ENCODE results near the gene NDST3. TPM values are rescaled to one million over a fixed set of nuclear protein-coding genes. Genes with fewer than 3 reads are reported as not detected.

NDST3 gene
- total RNA-seq, result not detected

GRCh38 chr4:118034053-118034785 is at the start of gene NDST3:
NDST3 (plus strand) TSS chr4:118034486; CDS start chr4:118053911, 19,425 bp downstream.
- DNase-seq, result peak; percentile 46
- peaks cover 35% of the 10 kb centered on the region for H3K27me3 Mint-ChIP-seq (ENCODE audit: low read depth)
- CTCF ChIA-PET, result interaction anchor here (1.3 kb wide), 1 partner anchor 9 kb away, joined by 3 read pairs; no protein-coding TSS in a partner anchor
- no peaks in the 10 kb centered on the region for H3K9me3 Mint-ChIP-seq
- intact Hi-C loops (cut with micrococcal nuclease), result loop anchor here (10.0 kb wide), 1 partner anchor 1969 kb away; no protein-coding TSS in a partner anchor
- no peak within 1 kb of the TSS for H3K27ac Mint-ChIP-seq
- H3K4me1 Mint-ChIP-seq (ENCODE audit: low read depth), result peaks cover 4% of the 10 kb centered on the region
- peak within 1 kb of the TSS; percentile 1 for H3K4me3 Mint-ChIP-seq
- no peaks in the 10 kb centered on the region for H3K36me3 Mint-ChIP-seq (ENCODE audit: low read depth)

DNA sequence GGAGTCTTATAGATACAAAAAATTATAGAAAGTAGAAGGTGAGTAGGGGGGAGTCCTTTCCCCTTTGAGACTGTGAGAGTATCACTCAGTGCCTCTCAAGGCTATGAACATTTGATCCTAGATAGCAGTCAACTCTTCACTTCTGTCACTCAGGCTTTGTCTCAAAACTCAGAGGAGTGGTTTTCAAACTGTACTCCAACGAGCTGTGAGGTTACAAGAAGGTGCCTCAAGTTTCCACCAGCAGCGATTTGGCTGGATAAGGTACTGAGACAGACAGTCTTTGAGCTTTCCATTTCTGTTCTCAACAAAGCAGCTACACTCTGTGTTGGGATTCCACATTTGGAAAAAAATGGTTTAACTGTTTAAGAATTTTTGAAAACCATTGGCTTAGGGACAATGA is 48.0 kb upstream of the NDST3 start:
- no peak overlapping the region for H3K4me3 Mint-ChIP-seq
- no peaks in the 10 kb centered on the region for H3K9me3 Mint-ChIP-seq
- intact Hi-C loops (cut with micrococcal nuclease), result no loop called here
- H3K4me1 Mint-ChIP-seq (ENCODE audit: low read depth), result no peaks in the 10 kb centered on the region
- no peaks in the 10 kb centered on the region for H3K27me3 Mint-ChIP-seq (ENCODE audit: low read depth)
- no peaks in the 10 kb centered on the region for H3K36me3 Mint-ChIP-seq (ENCODE audit: low read depth)
- CTCF ChIA-PET, result no interaction called here
- DNase-seq, result no peak
- no peak overlapping the region for H3K27ac Mint-ChIP-seq

- DNase-seq, result no peak
- intact Hi-C loops (cut with micrococcal nuclease), result no loop called here
- Mint-ChIP-seq H3K4me1 (ENCODE audit: low read depth) (no peaks in the 10 kb centered on the region), H3K36me3 (ENCODE audit: low read depth) (no peaks in the 10 kb centered on the region), H3K9me3 (no peaks in the 10 kb centered on the region), H3K27me3 (ENCODE audit: low read depth) (no peaks in the 10 kb centered on the region), H3K27ac (no peak overlapping the region), H3K4me3 (no peak overlapping the region)
- CTCF ChIA-PET, result no interaction called here
Observed at GRCh38 chr4:117987464-117987863, 46.8 kb upstream of the NDST3 start.

DNA sequence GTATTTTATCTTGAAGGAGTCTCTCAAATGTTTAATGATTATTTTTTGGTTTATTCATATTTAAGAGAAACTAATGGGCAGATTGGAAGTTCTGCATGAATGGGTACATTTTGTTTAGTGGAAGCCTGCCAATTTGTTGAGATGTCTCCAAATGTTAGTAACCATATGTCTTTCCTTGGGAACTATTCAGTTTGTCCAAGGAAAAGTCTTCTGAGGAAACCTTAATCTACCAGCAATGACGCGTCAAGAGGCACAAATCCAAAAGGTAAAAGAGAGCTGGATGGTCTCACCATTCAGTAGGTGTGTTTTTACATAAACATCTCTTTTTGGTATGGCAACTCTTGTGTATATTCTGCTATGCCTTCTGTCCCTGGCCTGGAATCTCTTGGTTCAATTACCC is 37.4 kb upstream of the NDST3 start:
- Mint-ChIP-seq H3K4me3 (no peak overlapping the region), H3K36me3 (ENCODE audit: low read depth) (no peaks in the 10 kb centered on the region), H3K27me3 (ENCODE audit: low read depth) (no peaks in the 10 kb centered on the region), H3K9me3 (no peaks in the 10 kb centered on the region), H3K4me1 (ENCODE audit: low read depth) (no peaks in the 10 kb centered on the region), H3K27ac (no peak overlapping the region)
- intact Hi-C loops (cut with micrococcal nuclease), result no loop called here
- CTCF ChIA-PET, result no interaction called here
- DNase-seq, result no peak

- Mint-ChIP-seq H3K36me3 (ENCODE audit: low read depth) (no peaks in the 10 kb centered on the region), H3K27ac (no peak overlapping the region)
- CTCF ChIA-PET, result no interaction called here
Observed at GRCh38 chr4:118004088-118004487, 30.2 kb upstream of the NDST3 start.

DNA sequence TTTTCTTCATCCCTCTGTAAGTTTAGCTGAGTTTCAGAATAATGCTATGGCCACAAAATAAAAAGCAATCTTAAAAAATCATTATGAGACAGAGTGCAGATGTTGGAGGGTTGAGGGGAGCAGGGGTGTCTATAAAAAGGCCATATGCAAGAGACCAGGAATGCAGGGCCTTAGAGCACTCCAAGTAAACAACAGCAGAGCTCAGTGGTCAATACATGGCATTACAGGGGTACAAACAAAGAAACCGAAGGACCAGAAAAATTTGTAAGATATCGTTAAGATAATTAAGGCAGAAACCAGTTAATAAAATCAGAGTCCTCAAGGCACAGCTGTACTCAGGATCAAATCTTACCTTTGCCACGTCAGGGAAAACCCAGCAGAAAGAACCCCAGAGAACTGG is 28.4 kb upstream of the NDST3 start:
- Mint-ChIP-seq H3K27me3 (ENCODE audit: low read depth) (no peaks in the 10 kb centered on the region), H3K9me3 (no peaks in the 10 kb centered on the region), H3K4me1 (ENCODE audit: low read depth) (no peaks in the 10 kb centered on the region), H3K27ac (no peak overlapping the region), H3K36me3 (ENCODE audit: low read depth) (no peaks in the 10 kb centered on the region), H3K4me3 (no peak overlapping the region)
- CTCF ChIA-PET, result no interaction called here
- no peak for DNase-seq
- intact Hi-C loops (cut with micrococcal nuclease), result no loop called here

More at GRCh38 chr4:118004088-118004487, 30.2 kb upstream of the NDST3 start:
- Mint-ChIP-seq H3K27me3 (ENCODE audit: low read depth) (no peaks in the 10 kb centered on the region), H3K4me1 (ENCODE audit: low read depth) (no peaks in the 10 kb centered on the region), H3K9me3 (no peaks in the 10 kb centered on the region), H3K4me3 (no peak overlapping the region)
- DNase-seq, result no peak
- intact Hi-C loops (cut with micrococcal nuclease), result no loop called here

DNA sequence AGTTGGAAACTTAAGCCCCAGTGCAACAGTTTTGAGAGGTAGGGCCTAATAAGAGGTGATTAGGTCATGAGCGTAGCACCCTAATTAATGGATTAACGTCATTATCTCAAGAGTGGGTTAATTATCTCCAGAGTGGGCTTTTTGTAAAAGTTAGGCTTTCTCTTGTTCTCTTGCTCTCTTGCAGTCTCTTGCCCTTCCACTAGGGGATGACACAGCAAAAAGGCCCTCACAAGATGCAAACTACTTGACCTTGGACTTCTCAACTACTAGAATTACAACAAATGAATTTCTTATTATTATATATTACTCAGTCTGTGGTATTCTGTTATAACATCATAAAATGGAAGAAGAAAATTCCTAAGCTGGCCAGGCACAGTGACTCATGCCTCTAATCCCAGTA is 22.1 kb upstream of the NDST3 start:
- intact Hi-C loops (cut with micrococcal nuclease), result loop anchor here (10.0 kb wide), 1 partner anchor 63 kb away; no protein-coding TSS in a partner anchor
- Mint-ChIP-seq H3K36me3 (ENCODE audit: low read depth) (no peaks in the 10 kb centered on the region), H3K9me3 (no peaks in the 10 kb centered on the region), H3K4me3 (no peak overlapping the region), H3K27me3 (ENCODE audit: low read depth) (no peaks in the 10 kb centered on the region), H3K4me1 (ENCODE audit: low read depth) (no peaks in the 10 kb centered on the region), H3K27ac (no peak overlapping the region)
- DNase-seq, result no peak
- CTCF ChIA-PET, result no interaction called here

GRCh38 chr4:118014831-118015230 is 19.5 kb upstream of the NDST3 start:
- intact Hi-C loops (cut with micrococcal nuclease), result loop anchor here (10.0 kb wide), 1 partner anchor 60 kb away; no protein-coding TSS in a partner anchor
- no peak for DNase-seq
- Mint-ChIP-seq H3K4me1 (ENCODE audit: low read depth) (no peaks in the 10 kb centered on the region), H3K4me3 (no peak overlapping the region), H3K9me3 (no peaks in the 10 kb centered on the region), H3K36me3 (ENCODE audit: low read depth) (no peaks in the 10 kb centered on the region), H3K27ac (no peak overlapping the region), H3K27me3 (ENCODE audit: low read depth) (no peaks in the 10 kb centered on the region)
- CTCF ChIA-PET, result no interaction called here

DNA sequence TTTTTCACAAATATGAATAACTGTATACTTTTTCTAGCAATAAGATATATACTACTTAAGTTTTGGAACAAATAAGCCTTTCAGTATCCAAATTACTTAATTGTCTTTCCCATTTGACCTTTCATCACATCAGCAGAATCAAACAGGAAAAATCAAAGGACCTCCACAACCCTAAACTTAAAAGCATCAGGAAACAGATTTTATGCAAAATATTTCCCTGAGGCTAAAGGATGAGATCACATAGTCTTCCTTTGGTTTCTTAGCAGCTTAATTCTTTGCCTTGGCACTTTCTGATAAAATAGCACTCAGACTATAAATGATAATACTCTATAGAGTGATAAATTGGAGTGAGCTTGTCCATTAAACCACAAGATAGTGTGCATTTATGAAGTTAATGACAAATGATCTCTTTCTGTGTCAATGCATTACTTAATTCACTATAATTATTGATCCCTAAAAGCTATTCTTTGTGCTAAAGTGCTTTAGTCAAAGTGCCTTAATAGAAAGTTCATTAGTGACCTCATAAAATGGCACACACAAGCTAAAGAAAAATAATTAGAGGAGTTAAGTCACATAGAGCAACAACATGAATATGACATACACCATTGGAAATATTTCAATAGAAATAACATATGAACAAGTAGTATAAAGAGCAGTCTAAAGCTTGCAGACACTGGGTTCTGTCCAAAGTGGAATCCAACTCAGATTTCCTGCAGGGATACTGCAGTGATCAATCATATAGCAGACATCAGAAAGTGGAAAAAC is 15.7 kb upstream of the NDST3 start:
- Mint-ChIP-seq H3K36me3 (ENCODE audit: low read depth) (no peaks in the 10 kb centered on the region), H3K9me3 (no peaks in the 10 kb centered on the region), H3K27ac (no peak overlapping the region), H3K27me3 (ENCODE audit: low read depth) (no peaks in the 10 kb centered on the region), H3K4me3 (no peak overlapping the region), H3K4me1 (ENCODE audit: low read depth) (no peaks in the 10 kb centered on the region)
- DNase-seq, result no peak
- CTCF ChIA-PET, result no interaction called here
- intact Hi-C loops (cut with micrococcal nuclease), result loop anchor here (10.0 kb wide), 1 partner anchor 56 kb away; no protein-coding TSS in a partner anchor

DNA sequence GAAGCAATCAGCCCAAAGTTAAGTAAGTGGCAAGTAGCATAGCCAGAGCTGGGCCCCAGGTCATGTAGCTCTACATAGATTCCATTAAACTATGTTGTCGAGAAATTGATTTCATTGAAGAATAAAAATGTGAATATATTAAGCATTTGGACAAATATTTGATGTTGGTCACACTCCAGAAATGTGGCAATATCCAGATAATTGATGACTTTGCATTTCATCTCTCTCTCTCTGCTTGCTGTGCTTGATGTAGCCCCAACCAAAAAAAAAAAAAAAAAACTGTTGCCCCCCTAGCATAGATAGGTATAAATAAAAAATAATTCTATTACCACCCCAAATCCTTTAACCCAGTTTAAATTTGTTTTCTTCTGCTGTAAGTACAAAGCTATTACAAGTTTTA is 7.5 kb upstream of the NDST3 start:
- DNase-seq, result no peak

GRCh38 chr4:118029224-118029623 is 5.1 kb upstream of the NDST3 start:
- no peaks in the 10 kb centered on the region for H3K9me3 Mint-ChIP-seq
- no peak overlapping the region for H3K27ac Mint-ChIP-seq
- H3K4me1 Mint-ChIP-seq (ENCODE audit: low read depth), result peaks cover 3% of the 10 kb centered on the region
- CTCF ChIA-PET, result no interaction called here
- intact Hi-C loops (cut with micrococcal nuclease), result no loop called here
- no peak for DNase-seq
- H3K36me3 Mint-ChIP-seq (ENCODE audit: low read depth), result no peaks in the 10 kb centered on the region
- no peak overlapping the region for H3K4me3 Mint-ChIP-seq
- peaks cover 24% of the 10 kb centered on the region for H3K27me3 Mint-ChIP-seq (ENCODE audit: low read depth)

More for the DNA sequence above, 7.5 kb upstream of the NDST3 start:
- Mint-ChIP-seq H3K9me3 (no peaks in the 10 kb centered on the region), H3K27me3 (ENCODE audit: low read depth) (peaks cover 8% of the 10 kb centered on the region), H3K4me1 (ENCODE audit: low read depth) (no peaks in the 10 kb centered on the region), H3K4me3 (no peak overlapping the region), H3K36me3 (ENCODE audit: low read depth) (no peaks in the 10 kb centered on the region), H3K27ac (no peak overlapping the region)
- intact Hi-C loops (cut with micrococcal nuclease), result no loop called here
- CTCF ChIA-PET, result no interaction called here

DNA sequence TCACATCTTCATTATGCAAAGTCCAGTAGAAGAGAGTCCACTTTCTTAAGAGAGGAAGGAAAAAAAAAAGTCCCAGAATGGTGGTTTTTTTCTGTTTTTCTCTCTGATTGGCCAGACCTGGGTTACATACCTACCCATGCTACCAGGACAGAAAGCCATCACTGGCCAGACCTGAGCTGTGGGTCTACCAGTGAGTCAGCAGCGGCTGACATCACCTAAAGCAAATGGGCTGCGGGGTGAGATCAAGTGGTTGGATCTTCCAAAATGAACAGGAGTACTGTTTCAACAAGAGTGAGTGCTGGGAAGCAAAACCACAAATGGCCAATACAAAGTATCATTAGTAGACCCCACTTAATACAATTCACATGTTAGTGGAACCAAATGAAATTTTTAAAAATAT is 1.6 kb upstream of the NDST3 start:
- H3K36me3 Mint-ChIP-seq (ENCODE audit: low read depth), result no peaks in the 10 kb centered on the region
- CTCF ChIA-PET, result no interaction called here
- H3K4me3 Mint-ChIP-seq, result peak overlapping the region; percentile 52
- H3K4me1 Mint-ChIP-seq (ENCODE audit: low read depth), result peaks cover 4% of the 10 kb centered on the region
- H3K27me3 Mint-ChIP-seq (ENCODE audit: low read depth), result peaks cover 35% of the 10 kb centered on the region
- H3K9me3 Mint-ChIP-seq, result no peaks in the 10 kb centered on the region
- no peak overlapping the region for H3K27ac Mint-ChIP-seq
- intact Hi-C loops (cut with micrococcal nuclease), result loop anchor here (10.0 kb wide), 1 partner anchor 1968 kb away; no protein-coding TSS in a partner anchor
- no peak for DNase-seq
